Activated CD8-positive, alpha-beta T cell treated with anti-CD3 and anti-CD28 coated beads for 36 hours (primary cell): ENCODE results near the gene NOL4L. TPM values are rescaled to one million over a fixed set of nuclear protein-coding genes. Genes with fewer than 3 reads are reported as not detected.

Source experiments
- ATAC-seq: fragments of 200-7000 bp; cut with Tn5 transposase; one replicate; pipeline ENCODE4 v1.10.0; 2021; ENCODE audit warnings: mild to moderate bottlenecking, moderate library complexity
- CTCF ChIA-PET: fragments of 350-600 bp; sonication (Branson Sonifier 250); formaldehyde crosslinking; loops from one replicate; lab custom pipeline; 2021; ENCODE audit warnings: antibody characterized with exemption; lab: Charles Lee
- POLR2A ChIA-PET: fragments of 350-600 bp; sonication (Branson Sonifier 250); formaldehyde crosslinking; loops from one replicate; lab custom pipeline; 2021; ENCODE audit warnings: antibody characterized with exemption; lab: Charles Lee
- DNase-seq: peaks from one replicate; pipeline ENCODE4 v3.0.0-alpha.2; 2020
- H3K27ac Mint-ChIP-seq: one replicate; pipeline ENCODE4 v1.8.0; 2021; ENCODE audit warnings: mild to moderate bottlenecking, mixed read lengths
- H3K27me3 Mint-ChIP-seq: one replicate; pipeline ENCODE4 v1.8.0; 2021; ENCODE audit warnings: mixed read lengths
- H3K36me3 Mint-ChIP-seq: one replicate; pipeline ENCODE4 v1.8.0; 2021; ENCODE audit warnings: low read depth, mixed read lengths
- H3K4me1 Mint-ChIP-seq: one replicate; pipeline ENCODE4 v1.8.0; 2021; ENCODE audit warnings: low read depth, mixed read lengths
- H3K4me3 Mint-ChIP-seq: one replicate; pipeline ENCODE4 v1.8.0; 2021; ENCODE audit warnings: mild to moderate bottlenecking, moderate library complexity, mixed read lengths
- H3K9me3 Mint-ChIP-seq: one replicate; pipeline ENCODE4 v1.8.0; 2021; ENCODE audit warnings: mixed read lengths
- CTCF ChIP-seq: fragments of 200-600 bp; IDR thresholded peaks from one replicate; pipeline ENCODE4 v1.8.0; 2022; ENCODE audit warnings: antibody characterized with exemption, mild to moderate bottlenecking
- intact Hi-C: fragments of 100-400 bp; cut with micrococcal nuclease; formaldehyde crosslinking; loops from one replicate; pipeline ENCODE4 v1.10.0; 2022
- total RNA-seq, 2 experiments: library from RNA; stranded (reverse); gene quantifications; one replicate each; pipeline ENCODE4 v1.2.3, GENCODE V29; 2021

The NOL4L gene
- total RNA-seq, 2 experiments from 2014 or later, result 23.3 to 23.9 TPM

- POLR2A ChIA-PET, result interaction anchor here (2.9 kb wide), 1 partner anchor 8 kb away, joined by 9 read pairs; no protein-coding TSS in a partner anchor
- Mint-ChIP-seq H3K4me3 (no peak overlapping the region), H3K4me1 (peaks cover 12% of the 10 kb centered on the region), H3K27me3 (no peaks in the 10 kb centered on the region), H3K36me3 (peaks cover 7% of the 10 kb centered on the region), H3K9me3 (no peaks in the 10 kb centered on the region), H3K27ac (peak overlapping the region; percentile 2)
- intact Hi-C loops, result no loop called here
- no peak for ATAC-seq
- no peak for TF ChIP-seq CTCF
- CTCF ChIA-PET, result interaction anchor here (0.8 kb wide), 1 partner anchor 12 kb away, joined by 3 read pairs; no protein-coding TSS in a partner anchor
- DNase-seq, result no peak
Measured at GRCh38 chr20:32451340-32451681, 133.8 kb downstream of the NOL4L start.

GRCh38 chr20:32450484-32451061, 134.6 kb downstream of the NOL4L start:
- peak overlapping the region; percentile 79 for H3K27ac Mint-ChIP-seq
- no peak for TF ChIP-seq CTCF
- ChIA-PET POLR2A (interaction anchor here (0.6 to 1.1 kb wide), 3 partner anchors 9 to 371 kb away, joined by 3 read pairs; no protein-coding TSS in a partner anchor), CTCF (interaction anchor here (0.8 kb wide), 1 partner anchor 11 kb away, joined by 3 read pairs; no protein-coding TSS in a partner anchor)
- peaks cover 14% of the 10 kb centered on the region for H3K4me1 Mint-ChIP-seq
- DNase-seq (no peak), ATAC-seq (no peak)
- no peaks in the 10 kb centered on the region for H3K9me3 Mint-ChIP-seq
- no peaks in the 10 kb centered on the region for H3K27me3 Mint-ChIP-seq
- H3K4me3 Mint-ChIP-seq, result no peak overlapping the region
- intact Hi-C loops, result no loop called here
- H3K36me3 Mint-ChIP-seq, result peaks cover 7% of the 10 kb centered on the region

- ATAC-seq (no peak), DNase-seq (no peak)
- H3K27me3 Mint-ChIP-seq, result no peaks in the 10 kb centered on the region
- ChIA-PET CTCF (no interaction called here), POLR2A (interaction anchor here (1.1 to 1.2 kb wide), 2 partner anchors 8 to 9 kb away, joined by 3 to 4 read pairs; no protein-coding TSS in a partner anchor)
- peak overlapping the region; percentile 79 for H3K27ac Mint-ChIP-seq
- intact Hi-C loops, result no loop called here
- no peaks in the 10 kb centered on the region for H3K9me3 Mint-ChIP-seq
- H3K36me3 Mint-ChIP-seq, result peaks cover 10% of the 10 kb centered on the region
- H3K4me1 Mint-ChIP-seq, result peaks cover 17% of the 10 kb centered on the region
- TF ChIP-seq CTCF, result no peak
- no peak overlapping the region for H3K4me3 Mint-ChIP-seq
Measured at GRCh38 chr20:32449890-32450401, 135.2 kb downstream of the NOL4L start.

GRCh38 chr20:32449057-32449889, 135.9 kb downstream of the NOL4L start:
- peaks cover 17% of the 10 kb centered on the region for H3K4me1 Mint-ChIP-seq
- CTCF ChIA-PET, result interaction anchor here (1.1 kb wide), 1 partner anchor 21 kb away, joined by 3 read pairs; no protein-coding TSS in a partner anchor
- H3K27me3 Mint-ChIP-seq, result no peaks in the 10 kb centered on the region
- H3K36me3 Mint-ChIP-seq, result peaks cover 10% of the 10 kb centered on the region
- intact Hi-C loops, result no loop called here
- no peak for TF ChIP-seq CTCF
- H3K4me3 Mint-ChIP-seq, result no peak overlapping the region
- DNase-seq (no peak), ATAC-seq (no peak)
- H3K9me3 Mint-ChIP-seq, result no peaks in the 10 kb centered on the region
- POLR2A ChIA-PET, result interaction anchor here (0.8 to 1.2 kb wide), 4 partner anchors 9 to 19 kb away, joined by 3 to 4 read pairs (median 3); no protein-coding TSS in a partner anchor
- H3K27ac Mint-ChIP-seq, result peak overlapping the region; percentile 79
